Tibial artery (tissue), 4 donors: ENCODE measurements around the gene NFX1.

ENCODE experiments used
- DNase-seq, 2 donors: peaks; one replicate each; pipeline ENCODE4 v3.0.0-alpha.2; 2019
- H3K27ac ChIP-seq, 2 donors: fragments of 200-600 bp; sonication (generic) in 1 of 2; 1 replicate in 1 of 2; 2 replicates in 1 of 2; pipeline ENCODE4 v1.5.1; 2018 to 2019; ENCODE audit warnings: mild to moderate bottlenecking in 1 of 2
- H3K27me3 ChIP-seq, 2 donors: fragments of 200-600 bp; sonication (generic) in 1 of 2; one replicate each; pipeline versions ENCODE4 v1.5.1 to v1.6.0; 2016 to 2019
- H3K36me3 ChIP-seq, 3 donors: fragments of 200-600 bp; sonication (generic) in 2 of 3; one replicate each; pipeline ENCODE4 v1.5.1; 2016 to 2019; ENCODE audit warnings: mild to moderate bottlenecking in 2 of 3
- H3K4me1 ChIP-seq, 4 donors: fragments of 200-600 bp; sonication (generic) in 2 of 4; 1 replicate in 3 of 4; 2 replicates in 1 of 4; pipeline ENCODE4 v1.5.1; 2016 to 2019
- H3K4me3 ChIP-seq, 2 donors: fragments of 200-600 bp; sonication (generic) in 1 of 2; 1 replicate in 1 of 2; 2 replicates in 1 of 2; pipeline ENCODE4 v1.5.1; 2018 to 2019; ENCODE audit warnings: mild to moderate bottlenecking in 2 of 2
- H3K9me3 ChIP-seq, 3 donors: fragments of 200-600 bp; sonication (generic) in 1 of 3; one replicate each; pipeline ENCODE4 v1.5.1; 2016 to 2019
- intact Hi-C: fragments of 100-400 bp; cut with DNase I; formaldehyde crosslinking; loops from one replicate; pipeline ENCODE4 v1.15.0; 2023; ENCODE audit warnings: low total_unique reads
- TF ChIP-seq, protein P1 (sequence below), 2 experiments: fragments of 200-600 bp in 1 of 2; fragments of 450-650 bp in 1 of 2; IDR thresholded peaks; one replicate each; pipeline ENCODE4 v1.5.1; 2017 to 2019; ENCODE audit warnings: antibody characterized with exemption in 2 of 2, mild to moderate bottlenecking in 1 of 2, moderate library complexity in 1 of 2

The NFX1 gene

DNA sequence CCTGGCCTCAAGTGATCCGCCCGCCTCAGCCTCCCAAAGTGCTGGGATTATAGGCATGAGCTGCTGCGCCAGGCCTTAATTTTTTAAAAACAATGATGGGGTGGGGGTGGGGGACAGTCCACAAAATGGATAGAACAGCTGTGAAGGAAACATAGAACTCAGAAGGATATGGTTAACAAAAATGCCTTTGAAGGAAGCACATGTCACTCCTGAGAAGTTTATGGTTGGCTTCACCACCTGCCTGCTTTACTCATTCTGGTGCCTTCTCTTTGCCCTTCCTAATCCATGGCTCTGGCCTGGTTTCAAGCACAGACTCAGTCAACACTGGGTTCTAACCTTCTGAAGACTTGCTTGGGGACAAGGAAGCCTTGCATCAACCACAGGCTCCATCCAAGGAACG, 36.1 kb upstream of the NFX1 start:
- no peak for DNase-seq
- TF ChIP-seq, protein P1, sequence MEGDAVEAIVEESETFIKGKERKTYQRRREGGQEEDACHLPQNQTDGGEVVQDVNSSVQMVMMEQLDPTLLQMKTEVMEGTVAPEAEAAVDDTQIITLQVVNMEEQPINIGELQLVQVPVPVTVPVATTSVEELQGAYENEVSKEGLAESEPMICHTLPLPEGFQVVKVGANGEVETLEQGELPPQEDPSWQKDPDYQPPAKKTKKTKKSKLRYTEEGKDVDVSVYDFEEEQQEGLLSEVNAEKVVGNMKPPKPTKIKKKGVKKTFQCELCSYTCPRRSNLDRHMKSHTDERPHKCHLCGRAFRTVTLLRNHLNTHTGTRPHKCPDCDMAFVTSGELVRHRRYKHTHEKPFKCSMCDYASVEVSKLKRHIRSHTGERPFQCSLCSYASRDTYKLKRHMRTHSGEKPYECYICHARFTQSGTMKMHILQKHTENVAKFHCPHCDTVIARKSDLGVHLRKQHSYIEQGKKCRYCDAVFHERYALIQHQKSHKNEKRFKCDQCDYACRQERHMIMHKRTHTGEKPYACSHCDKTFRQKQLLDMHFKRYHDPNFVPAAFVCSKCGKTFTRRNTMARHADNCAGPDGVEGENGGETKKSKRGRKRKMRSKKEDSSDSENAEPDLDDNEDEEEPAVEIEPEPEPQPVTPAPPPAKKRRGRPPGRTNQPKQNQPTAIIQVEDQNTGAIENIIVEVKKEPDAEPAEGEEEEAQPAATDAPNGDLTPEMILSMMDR (IDR thresholded peaks at IDR 0.05), result no peak
- Histone ChIP-seq H3K4me1 (no peaks in the 10 kb centered on the region), H3K36me3 (peaks cover 51 to 91% (median 67%) of the 10 kb centered on the region in 3 donors), H3K4me3 (no peak overlapping the region), H3K9me3 (no peaks in the 10 kb centered on the region), H3K27me3 (no peaks in the 10 kb centered on the region), H3K27ac (no peak overlapping the region)
- intact Hi-C loops, result no loop called here

DNA sequence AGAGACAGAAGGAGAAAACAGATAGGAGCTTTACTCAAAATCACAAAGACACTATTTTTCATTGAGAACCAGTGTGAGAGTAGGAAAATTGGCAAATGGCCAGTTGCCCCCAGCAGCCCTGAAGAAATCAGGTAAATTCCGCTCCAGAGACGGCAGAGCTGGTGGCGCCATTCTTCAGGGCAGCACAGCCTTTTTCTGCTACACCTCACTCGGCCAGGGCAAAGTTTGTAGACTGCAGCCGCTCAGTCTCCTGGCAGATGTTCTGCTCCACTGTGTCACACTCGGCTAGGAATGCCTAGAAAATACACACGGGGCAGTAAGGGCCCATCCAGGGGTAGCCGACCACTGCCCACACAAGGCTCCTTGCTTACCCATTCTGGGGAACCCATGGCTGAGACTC, 35.3 kb upstream of the NFX1 start:
- Histone ChIP-seq H3K27me3 (no peaks in the 10 kb centered on the region), H3K27ac (no peak overlapping the region), H3K36me3 (peaks cover 57 to 99% (median 75%) of the 10 kb centered on the region in 3 donors), H3K9me3 (no peaks in the 10 kb centered on the region), H3K4me3 (no peak overlapping the region), H3K4me1 (no peaks in the 10 kb centered on the region)
- intact Hi-C loops, result no loop called here
- TF ChIP-seq, protein P1 (IDR thresholded peaks at IDR 0.05), result no peak
- no peak for DNase-seq

DNA sequence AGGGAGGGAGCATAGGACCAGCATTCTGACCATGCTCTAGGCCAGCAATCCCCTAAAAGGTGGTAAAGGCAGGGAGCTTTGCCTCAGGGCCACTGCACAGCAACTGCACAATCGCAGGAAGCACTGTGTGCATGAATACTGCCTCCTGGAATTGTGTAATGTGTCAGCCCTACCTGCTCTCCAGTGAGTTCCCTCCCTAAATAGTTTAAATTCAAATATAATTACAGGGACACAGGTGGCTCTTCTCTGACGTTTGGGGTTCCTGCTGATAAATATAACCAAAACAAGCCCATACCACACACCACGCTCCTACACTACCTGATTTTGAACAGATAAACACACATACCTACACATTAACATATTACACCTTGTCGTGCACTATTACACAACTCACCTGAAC, 34.8 kb upstream of the NFX1 start:
- Histone ChIP-seq H3K27me3 (no peaks in the 10 kb centered on the region), H3K9me3 (no peaks in the 10 kb centered on the region), H3K27ac (no peak overlapping the region), H3K4me3 (no peak overlapping the region), H3K36me3 (peaks cover 59 to 99% (median 80%) of the 10 kb centered on the region in 3 donors), H3K4me1 (no peaks in the 10 kb centered on the region)
- intact Hi-C loops, result no loop called here
- no peak for DNase-seq
- TF ChIP-seq, protein P1 (IDR thresholded peaks at IDR 0.05), result no peak

DNA sequence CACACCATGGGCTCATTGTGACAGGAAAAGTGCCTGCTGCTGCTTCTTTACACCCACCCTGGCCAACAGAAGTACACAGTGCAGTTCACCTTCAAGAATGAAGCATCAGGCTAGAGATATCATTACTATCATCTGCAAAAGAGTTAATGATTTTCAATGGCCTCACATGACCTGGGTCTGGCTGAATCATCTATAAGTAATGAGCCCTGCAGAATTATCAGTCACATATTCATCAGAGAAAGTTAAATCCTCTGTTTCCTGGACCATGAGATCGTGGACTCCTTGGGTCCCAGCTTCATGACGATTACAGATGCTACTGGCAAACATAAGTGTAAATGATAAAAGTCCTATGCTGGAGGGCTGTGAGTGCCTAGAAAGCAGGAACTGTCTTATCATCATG, 34.1 kb upstream of the NFX1 start:
- Histone ChIP-seq H3K4me3 (no peak overlapping the region), H3K36me3 (peaks cover 67 to 99% (median 88%) of the 10 kb centered on the region in 3 donors), H3K27ac (no peak overlapping the region), H3K4me1 (no peaks in the 10 kb centered on the region), H3K9me3 (no peaks in the 10 kb centered on the region), H3K27me3 (no peaks in the 10 kb centered on the region)
- intact Hi-C loops, result no loop called here
- TF ChIP-seq, protein P1 (IDR thresholded peaks at IDR 0.05), result no peak
- no peak for DNase-seq

DNA sequence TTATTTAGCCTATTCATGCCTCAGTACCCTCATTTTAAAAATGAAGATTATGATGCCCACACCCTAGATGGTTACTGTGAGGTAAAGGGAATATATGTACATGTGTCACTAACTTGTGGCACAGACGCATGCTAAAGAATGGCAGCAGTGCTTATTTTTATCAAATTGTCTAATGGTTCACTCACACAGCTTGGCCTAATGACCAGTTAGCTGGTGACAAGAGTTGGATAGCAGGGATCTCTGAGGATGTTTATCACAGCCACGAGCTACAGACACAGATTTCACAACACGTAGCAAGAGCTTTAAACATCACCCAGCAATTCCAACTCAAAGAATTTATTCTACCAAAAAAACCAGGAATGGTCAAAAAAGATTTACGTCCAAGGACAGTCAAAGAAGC, 33.0 kb upstream of the NFX1 start:
- TF ChIP-seq, protein P1 (IDR thresholded peaks at IDR 0.05), result no peak
- Histone ChIP-seq H3K27ac (no peak overlapping the region), H3K9me3 (no peaks in the 10 kb centered on the region), H3K4me3 (no peak overlapping the region), H3K4me1 (peaks cover 0 to under 1% (median 0%) of the 10 kb centered on the region in 4 donors), H3K36me3 (peaks cover 74 to 99% (median 95%) of the 10 kb centered on the region in 3 donors), H3K27me3 (no peaks in the 10 kb centered on the region)
- no peak for DNase-seq
- intact Hi-C loops, result no loop called here

DNA sequence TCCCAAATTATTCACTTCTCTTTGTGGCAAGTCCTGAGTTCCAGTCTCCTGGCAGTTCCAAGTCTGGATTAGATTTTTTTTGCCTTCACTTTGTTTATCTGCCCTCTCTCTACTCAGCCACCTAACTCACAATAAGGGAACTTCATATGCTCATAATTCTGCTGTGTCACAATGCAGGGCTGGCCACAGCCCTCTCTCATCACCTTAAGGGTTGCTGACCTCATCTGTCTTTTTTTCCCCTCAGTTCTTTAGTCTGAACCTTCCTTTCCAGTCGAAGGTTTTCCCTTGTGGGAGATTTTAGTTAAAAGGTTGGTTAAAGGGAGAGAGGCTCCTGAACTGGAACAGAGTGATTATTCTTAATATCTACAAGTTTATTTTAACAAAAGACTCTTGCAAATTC, 29.9 kb upstream of the NFX1 start:
- Histone ChIP-seq H3K9me3 (no peaks in the 10 kb centered on the region), H3K27me3 (no peaks in the 10 kb centered on the region), H3K36me3 (peaks cover 54 to 72% (median 70%) of the 10 kb centered on the region in 3 donors), H3K27ac (no peak overlapping the region), H3K4me3 (no peak overlapping the region), H3K4me1 (peaks cover 0 to 16% (median 14%) of the 10 kb centered on the region in 4 donors)
- DNase-seq, result no peak
- TF ChIP-seq, protein P1 (IDR thresholded peaks at IDR 0.05), result no peak
- intact Hi-C loops, result no loop called here
